ENCODE data around the gene PRAME.
"Not testable (repeated sequence)": the region's sequence is repeated elsewhere in the genome, so short reads cannot be mapped to it uniquely, and the experiment has no call there.

The PRAME gene, protein sequence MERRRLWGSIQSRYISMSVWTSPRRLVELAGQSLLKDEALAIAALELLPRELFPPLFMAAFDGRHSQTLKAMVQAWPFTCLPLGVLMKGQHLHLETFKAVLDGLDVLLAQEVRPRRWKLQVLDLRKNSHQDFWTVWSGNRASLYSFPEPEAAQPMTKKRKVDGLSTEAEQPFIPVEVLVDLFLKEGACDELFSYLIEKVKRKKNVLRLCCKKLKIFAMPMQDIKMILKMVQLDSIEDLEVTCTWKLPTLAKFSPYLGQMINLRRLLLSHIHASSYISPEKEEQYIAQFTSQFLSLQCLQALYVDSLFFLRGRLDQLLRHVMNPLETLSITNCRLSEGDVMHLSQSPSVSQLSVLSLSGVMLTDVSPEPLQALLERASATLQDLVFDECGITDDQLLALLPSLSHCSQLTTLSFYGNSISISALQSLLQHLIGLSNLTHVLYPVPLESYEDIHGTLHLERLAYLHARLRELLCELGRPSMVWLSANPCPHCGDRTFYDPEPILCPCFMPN

DNA sequence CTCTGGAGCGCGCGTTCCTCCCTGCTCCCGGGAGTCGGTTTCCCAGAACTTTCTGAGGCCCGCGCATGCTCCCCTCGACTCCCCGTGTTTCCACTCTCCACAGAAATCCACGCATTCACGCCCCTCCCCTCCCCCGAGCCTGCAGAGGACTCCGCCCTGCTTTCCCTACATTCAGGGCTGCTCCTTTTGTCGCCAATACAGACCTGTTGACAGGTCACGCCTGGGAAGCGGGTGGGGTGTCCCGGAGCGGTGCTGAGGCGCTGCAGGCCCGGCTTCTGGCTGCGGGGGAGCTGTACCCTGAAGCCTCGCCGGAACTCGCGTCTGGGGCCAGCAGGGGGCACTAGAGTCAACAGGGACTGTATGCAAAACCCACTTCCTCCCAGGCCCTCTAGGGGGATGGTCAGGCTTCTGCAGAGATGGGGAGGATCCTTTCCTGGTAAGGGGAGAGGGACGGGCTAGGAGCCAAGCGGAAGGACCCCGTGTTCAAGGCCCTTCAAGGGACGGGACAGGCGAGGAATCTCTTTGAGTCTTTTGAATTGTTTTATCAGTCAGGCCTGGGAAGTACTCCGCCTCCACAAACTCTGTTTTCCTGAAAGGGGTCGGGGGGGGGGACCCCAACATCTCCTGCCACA, at the start of gene PRAME:
TSS of gene PRAME (minus strand) at position 294 of the 632 bp plus-strand sequence. CDS start 2,433 bp downstream, outside the sequence.
- Histone ChIP-seq H3K36me3 (ENCODE audit: insufficient read depth, low read depth, low read length) (no peaks in the 10 kb centered on the region), H3K9me3 (ENCODE audit: insufficient read depth, low read depth, low read length) (no peaks in the 10 kb centered on the region; the same call in 1 of the 2 replicates), H3K4me1 (ENCODE audit: insufficient read depth, low read length) (no peaks in the 10 kb centered on the region), H3K27ac (ENCODE audit: low read length) (no peak within 1 kb of the TSS), H3K4me3 (ENCODE audit: low read length) (no peak within 1 kb of the TSS), H3K27me3 (ENCODE audit: insufficient read depth, low read length) (peaks cover 66% of the 10 kb centered on the region), H3K9ac (ENCODE audit: low read depth, low read length) (no peak within 1 kb of the TSS)

DNA sequence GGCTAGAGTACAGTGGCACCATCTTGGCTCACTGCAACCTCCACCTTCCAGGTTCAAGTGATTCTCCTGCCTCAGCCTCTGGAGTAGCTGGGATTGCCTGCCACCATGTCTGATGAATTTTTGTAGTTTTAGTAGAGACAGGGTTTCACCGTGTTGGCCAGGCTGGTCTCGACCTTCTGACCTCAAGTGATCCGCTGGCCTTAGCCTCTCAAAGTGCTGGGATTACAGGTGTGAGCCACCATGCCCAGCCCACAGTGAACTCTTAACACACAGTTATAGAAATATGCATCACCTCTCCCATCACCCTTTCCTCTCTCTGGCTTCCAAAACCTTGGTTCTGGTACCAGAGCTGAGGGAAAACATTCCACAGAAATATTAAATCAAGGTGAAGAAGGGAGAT, 49.0 kb upstream of the PRAME start:
- H3K27me3 ChIP-seq (ENCODE audit: insufficient read depth, low read length) = peaks cover 87% of the 10 kb centered on the region
- not testable (repeated sequence) for H3K4me1 ChIP-seq (ENCODE audit: insufficient read depth, low read length); H3K9ac ChIP-seq (ENCODE audit: low read depth, low read length); H3K4me3 ChIP-seq (ENCODE audit: low read length); H3K27ac ChIP-seq (ENCODE audit: low read length); H3K9me3 ChIP-seq (ENCODE audit: insufficient read depth, low read depth, low read length); H3K36me3 ChIP-seq (ENCODE audit: insufficient read depth, low read depth, low read length)

DNA sequence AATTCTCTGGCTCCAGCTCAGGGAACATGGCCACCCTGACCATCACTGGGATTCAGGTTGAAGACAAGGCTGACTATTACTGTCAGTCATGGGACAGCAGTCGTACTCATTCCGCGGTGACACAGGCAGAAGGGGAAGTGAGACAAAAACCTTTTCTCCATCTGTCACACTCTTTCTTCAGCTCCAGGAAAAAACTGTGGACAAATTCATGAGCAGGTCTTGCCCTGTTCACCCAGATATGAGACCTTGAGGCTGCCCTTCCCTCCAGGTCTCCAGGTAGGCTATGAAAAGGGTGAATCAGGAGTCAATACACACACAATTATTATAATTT, 46.0 kb upstream of the PRAME start:
- no peaks in the 10 kb centered on the region for H3K36me3 ChIP-seq (ENCODE audit: insufficient read depth, low read depth, low read length)
- no peak overlapping the region for H3K9ac ChIP-seq (ENCODE audit: low read depth, low read length)
- H3K4me3 ChIP-seq (ENCODE audit: low read length) = no peak overlapping the region
- H3K4me1 ChIP-seq (ENCODE audit: insufficient read depth, low read length) = no peaks in the 10 kb centered on the region
- H3K27me3 ChIP-seq (ENCODE audit: insufficient read depth, low read length) = peaks cover 86% of the 10 kb centered on the region
- no peak overlapping the region for H3K27ac ChIP-seq (ENCODE audit: low read length)
- no peaks in the 10 kb centered on the region for H3K9me3 ChIP-seq (ENCODE audit: insufficient read depth, low read depth, low read length)

DNA sequence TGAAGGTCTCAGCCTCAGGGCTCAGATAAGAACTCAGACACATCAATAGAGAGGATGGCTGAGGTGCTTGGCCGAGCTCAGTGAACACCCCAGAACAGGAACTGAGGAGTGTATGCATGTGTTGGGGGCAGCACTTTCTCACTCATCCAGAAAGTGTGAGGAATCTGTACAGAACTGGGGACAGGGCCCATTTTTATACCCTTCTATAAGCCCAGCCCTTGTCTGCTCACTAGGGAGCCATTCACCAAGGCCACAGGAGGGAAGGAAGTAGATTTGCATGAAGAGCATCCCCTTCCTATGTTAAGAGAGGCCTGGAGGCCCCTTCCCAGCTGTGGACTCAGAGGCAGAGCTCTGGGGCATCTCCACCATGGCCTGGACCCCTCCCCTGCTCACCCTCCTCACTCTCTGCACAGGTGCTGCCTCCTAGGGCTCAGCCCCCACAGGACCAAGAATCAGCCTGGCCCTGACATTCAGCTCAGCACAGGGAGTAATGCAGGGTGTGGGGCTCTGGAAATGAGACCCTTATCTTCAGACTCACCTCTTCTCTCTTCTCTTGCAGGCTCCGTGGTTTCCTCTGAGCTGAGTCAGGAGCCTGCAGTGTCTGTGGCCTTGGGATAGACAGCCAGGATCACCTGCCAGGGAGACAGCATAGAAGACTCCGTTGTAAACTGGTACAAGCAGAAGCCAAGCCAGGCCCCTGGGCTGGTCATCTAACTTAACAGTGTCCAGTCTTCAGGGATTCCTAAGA, 45.4 kb upstream of the PRAME start:
- peaks cover 86% of the 10 kb centered on the region for H3K27me3 ChIP-seq (ENCODE audit: insufficient read depth, low read length)
- no peaks in the 10 kb centered on the region for H3K36me3 ChIP-seq (ENCODE audit: insufficient read depth, low read depth, low read length)
- H3K4me3 ChIP-seq (ENCODE audit: low read length) = no peak overlapping the region
- H3K4me1 ChIP-seq (ENCODE audit: insufficient read depth, low read length) = no peaks in the 10 kb centered on the region
- H3K9me3 ChIP-seq (ENCODE audit: insufficient read depth, low read depth, low read length) = no peaks in the 10 kb centered on the region
- no peak overlapping the region for H3K9ac ChIP-seq (ENCODE audit: low read depth, low read length)
- no peak overlapping the region for H3K27ac ChIP-seq (ENCODE audit: low read length)

DNA sequence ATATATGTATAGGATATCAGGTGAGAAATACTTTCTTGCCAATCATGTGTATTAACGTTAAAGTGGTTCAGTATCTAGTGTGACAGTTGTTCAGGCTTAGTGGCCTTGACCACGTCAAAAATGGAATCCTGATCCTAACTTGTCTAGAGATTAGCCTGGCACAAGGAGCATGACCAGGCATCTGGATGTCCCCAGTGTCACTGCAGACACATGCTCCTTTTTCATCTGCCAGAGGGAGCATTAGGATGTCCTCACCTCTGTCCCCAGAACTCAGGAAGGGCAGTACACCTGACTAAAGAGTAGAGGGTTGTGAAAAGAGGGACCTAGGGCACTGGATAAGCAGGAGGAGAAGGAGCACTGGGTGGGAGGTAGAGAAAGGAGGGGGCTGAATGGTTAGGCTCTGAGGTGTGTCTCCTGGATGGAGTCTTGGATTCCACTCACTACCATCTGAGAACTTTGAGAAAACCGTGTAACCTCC, 44.4 kb upstream of the PRAME start:
- no peaks in the 10 kb centered on the region for H3K36me3 ChIP-seq (ENCODE audit: insufficient read depth, low read depth, low read length)
- H3K27ac ChIP-seq (ENCODE audit: low read length) = no peak overlapping the region
- H3K27me3 ChIP-seq (ENCODE audit: insufficient read depth, low read length) = peaks cover 86% of the 10 kb centered on the region
- H3K4me3 ChIP-seq (ENCODE audit: low read length) = no peak overlapping the region
- H3K9me3 ChIP-seq (ENCODE audit: insufficient read depth, low read depth, low read length) = no peaks in the 10 kb centered on the region
- H3K4me1 ChIP-seq (ENCODE audit: insufficient read depth, low read length) = no peaks in the 10 kb centered on the region
- H3K9ac ChIP-seq (ENCODE audit: low read depth, low read length) = no peak overlapping the region

DNA sequence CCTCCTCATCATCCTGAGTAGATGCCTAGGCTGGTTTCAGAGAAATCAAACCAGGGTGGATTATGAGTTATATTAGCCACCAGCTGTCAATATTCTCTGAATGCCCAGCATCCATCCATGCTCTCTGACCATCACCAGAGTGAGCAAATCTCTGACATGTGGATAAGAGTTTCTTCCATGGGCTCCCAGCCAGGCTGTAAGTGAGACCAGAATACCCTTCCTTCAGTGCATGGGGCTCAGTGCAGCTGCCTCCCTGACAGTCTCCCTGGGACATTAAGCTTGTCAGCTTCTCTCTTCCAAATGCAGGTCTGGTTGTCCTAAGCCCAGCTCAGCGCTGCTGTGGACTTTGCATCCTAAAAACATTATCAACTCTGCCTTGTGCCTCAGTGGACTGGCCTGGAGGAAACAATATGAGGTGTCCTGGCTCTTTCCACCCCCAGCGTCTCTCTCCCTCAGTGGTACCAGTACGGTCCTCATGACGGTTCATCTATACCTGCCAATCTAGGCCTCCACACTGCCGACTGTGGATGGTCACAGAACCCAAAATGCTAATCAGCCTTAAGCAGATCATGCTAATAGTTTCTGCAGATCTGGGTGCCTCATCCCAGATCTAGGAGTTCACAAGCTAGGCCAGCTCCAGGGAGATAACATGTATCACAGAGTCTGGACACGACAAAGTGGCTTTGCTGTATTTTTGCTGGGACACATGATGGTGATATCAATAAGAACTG, 41.6 kb upstream of the PRAME start:
- H3K27me3 ChIP-seq (ENCODE audit: insufficient read depth, low read length) = peaks cover 92% of the 10 kb centered on the region
- H3K4me1 ChIP-seq (ENCODE audit: insufficient read depth, low read length) = peaks cover 8% of the 10 kb centered on the region; the same call in 1 of the 2 replicates
- H3K36me3 ChIP-seq (ENCODE audit: insufficient read depth, low read depth, low read length) = no peaks in the 10 kb centered on the region
- no peaks in the 10 kb centered on the region for H3K9me3 ChIP-seq (ENCODE audit: insufficient read depth, low read depth, low read length)
- H3K4me3 ChIP-seq (ENCODE audit: low read length) = no peak overlapping the region
- no peak overlapping the region for H3K27ac ChIP-seq (ENCODE audit: low read length)
- no peak overlapping the region for H3K9ac ChIP-seq (ENCODE audit: low read depth, low read length)

DNA sequence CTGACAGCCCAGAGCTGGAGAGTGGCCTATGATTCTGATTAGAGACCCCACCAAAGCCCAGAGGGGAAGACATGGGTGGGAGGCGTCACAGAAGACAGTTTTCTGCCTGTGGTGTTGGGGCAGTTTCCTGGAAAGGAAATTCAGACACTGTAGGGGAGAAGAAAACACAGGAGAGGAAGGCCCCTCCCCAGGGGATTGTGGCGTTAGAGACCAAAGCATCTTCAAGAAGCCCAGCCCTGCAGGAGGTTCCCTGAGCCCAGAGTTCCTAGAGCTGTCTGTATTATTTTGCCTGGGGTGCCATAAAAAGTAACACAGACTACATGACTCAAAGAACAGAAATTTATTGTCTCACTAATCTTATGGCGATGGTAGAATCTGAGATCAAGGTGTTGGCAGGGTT, 40.2 kb upstream of the PRAME start:
- peaks cover 96% of the 10 kb centered on the region for H3K27me3 ChIP-seq (ENCODE audit: insufficient read depth, low read length)
- H3K9ac ChIP-seq (ENCODE audit: low read depth, low read length) = no peak overlapping the region
- no peaks in the 10 kb centered on the region for H3K36me3 ChIP-seq (ENCODE audit: insufficient read depth, low read depth, low read length)
- H3K9me3 ChIP-seq (ENCODE audit: insufficient read depth, low read depth, low read length) = no peaks in the 10 kb centered on the region
- H3K27ac ChIP-seq (ENCODE audit: low read length) = no peak overlapping the region
- H3K4me1 ChIP-seq (ENCODE audit: insufficient read depth, low read length) = peaks cover 8% of the 10 kb centered on the region; the same call in 1 of the 2 replicates
- no peak overlapping the region for H3K4me3 ChIP-seq (ENCODE audit: low read length)

DNA sequence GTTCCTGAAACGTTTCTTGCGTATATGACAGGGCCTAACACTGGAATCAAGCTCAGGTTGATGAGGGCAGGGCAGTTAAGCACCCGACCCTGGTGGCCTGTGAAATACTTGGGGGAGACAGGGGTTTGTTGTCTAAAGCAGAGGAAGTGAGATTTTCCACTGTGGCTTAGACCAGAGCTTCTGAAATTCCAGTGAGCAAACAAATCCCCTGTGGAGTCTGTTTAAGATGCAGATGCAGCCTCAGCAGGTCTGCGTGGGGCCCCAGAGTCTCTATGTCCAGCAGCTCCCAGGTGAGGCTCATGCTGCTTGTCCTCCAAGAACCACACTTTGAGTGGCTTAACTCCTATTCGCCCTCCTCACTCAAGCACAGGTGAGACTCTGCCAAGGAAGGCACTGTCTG, 39.1 kb upstream of the PRAME start:
- Histone ChIP-seq H3K4me1 (ENCODE audit: insufficient read depth, low read length) (peaks cover 8% of the 10 kb centered on the region; the same call in 1 of the 2 replicates), H3K27me3 (ENCODE audit: insufficient read depth, low read length) (peaks cover 93% of the 10 kb centered on the region), H3K9ac (ENCODE audit: low read depth, low read length) (no peak overlapping the region), H3K4me3 (ENCODE audit: low read length) (no peak overlapping the region), H3K27ac (ENCODE audit: low read length) (no peak overlapping the region), H3K9me3 (ENCODE audit: insufficient read depth, low read depth, low read length) (no peaks in the 10 kb centered on the region), H3K36me3 (ENCODE audit: insufficient read depth, low read depth, low read length) (no peaks in the 10 kb centered on the region)

DNA sequence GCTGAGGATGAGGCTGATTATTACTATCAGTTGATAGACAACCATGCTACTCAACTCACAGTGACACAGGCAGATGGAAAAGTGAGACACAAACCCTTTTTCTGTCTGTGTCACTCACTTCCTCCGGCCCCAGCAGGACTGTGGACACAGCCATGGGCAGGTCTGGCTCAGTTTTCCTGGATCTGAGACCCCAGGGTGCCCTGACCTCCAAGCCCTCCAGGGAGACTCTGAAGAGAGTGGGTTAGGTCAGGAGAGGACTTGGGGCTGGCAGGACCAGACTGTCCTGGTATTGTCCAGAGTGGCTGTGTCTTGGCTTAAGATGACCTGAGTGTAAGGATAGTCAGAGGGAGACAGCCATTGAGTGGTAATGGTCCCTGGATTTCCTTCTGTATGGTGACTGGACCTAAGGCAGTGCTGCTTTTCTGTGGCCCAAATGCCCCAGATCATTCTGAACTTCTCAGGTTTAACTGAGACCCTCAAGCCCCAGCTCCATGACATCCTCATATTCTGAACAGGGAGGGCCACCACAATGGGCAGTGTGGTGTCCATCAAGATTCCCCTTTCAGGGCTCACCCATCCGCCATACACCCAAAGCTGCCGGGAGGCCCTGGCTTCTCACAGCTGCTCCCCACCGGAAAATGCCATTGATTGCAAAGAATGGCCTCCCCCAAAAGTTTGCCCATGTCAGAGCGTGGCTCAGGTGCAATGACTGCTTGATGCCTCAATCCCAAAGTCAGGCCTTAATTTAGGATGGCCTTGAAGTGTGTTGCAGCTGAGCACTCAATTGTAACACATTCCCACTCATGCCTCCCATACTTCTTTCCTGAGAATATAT, 36.2 kb upstream of the PRAME start:
- no peaks in the 10 kb centered on the region for H3K36me3 ChIP-seq (ENCODE audit: insufficient read depth, low read depth, low read length)
- peaks cover 95% of the 10 kb centered on the region for H3K27me3 ChIP-seq (ENCODE audit: insufficient read depth, low read length)
- H3K9ac ChIP-seq (ENCODE audit: low read depth, low read length) = no peak overlapping the region
- no peaks in the 10 kb centered on the region for H3K9me3 ChIP-seq (ENCODE audit: insufficient read depth, low read depth, low read length)
- H3K27ac ChIP-seq (ENCODE audit: low read length) = no peak overlapping the region
- H3K4me3 ChIP-seq (ENCODE audit: low read length) = no peak overlapping the region
- peaks cover 8% of the 10 kb centered on the region; the same call in 1 of the 2 replicates for H3K4me1 ChIP-seq (ENCODE audit: insufficient read depth, low read length)

DNA sequence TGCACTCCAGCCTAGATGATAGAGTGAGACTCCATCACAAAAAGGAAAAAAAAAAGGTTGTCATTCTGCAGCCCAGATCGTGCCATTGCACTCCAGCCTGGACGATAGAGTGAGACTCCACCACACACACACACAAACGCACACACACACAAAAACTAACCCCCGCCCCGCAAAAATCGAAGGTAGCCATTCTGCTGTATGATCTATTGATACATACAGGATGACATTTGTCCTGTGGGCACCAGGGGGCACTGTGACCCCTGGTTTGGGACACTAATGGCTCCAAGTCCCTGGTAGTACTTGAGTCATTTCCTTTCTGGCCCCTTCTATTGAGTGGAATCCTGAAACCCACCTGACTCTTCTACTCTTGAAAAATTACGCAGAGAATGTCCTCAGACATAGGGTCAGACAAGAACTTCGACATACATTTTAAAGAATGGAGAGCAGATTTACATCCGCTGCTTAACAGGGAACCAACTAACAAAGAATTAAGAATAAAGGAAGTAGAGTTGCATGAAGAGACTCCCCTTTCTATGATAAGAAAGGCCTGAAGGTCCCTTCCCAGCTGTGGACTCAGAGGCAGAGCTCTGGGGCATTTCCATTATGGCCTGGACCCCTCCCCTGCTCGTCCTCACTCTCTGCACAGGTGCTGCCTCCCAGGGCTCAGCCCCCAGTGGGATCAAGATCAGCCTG, 35.0 kb upstream of the PRAME start:
- Histone ChIP-seq H3K27ac (ENCODE audit: low read length) (no peak overlapping the region), H3K27me3 (ENCODE audit: insufficient read depth, low read length) (peaks cover 95% of the 10 kb centered on the region), H3K4me1 (ENCODE audit: insufficient read depth, low read length) (peaks cover 8% of the 10 kb centered on the region; the same call in 1 of the 2 replicates), H3K9me3 (ENCODE audit: insufficient read depth, low read depth, low read length) (no peaks in the 10 kb centered on the region), H3K36me3 (ENCODE audit: insufficient read depth, low read depth, low read length) (no peaks in the 10 kb centered on the region), H3K4me3 (ENCODE audit: low read length) (no peak overlapping the region), H3K9ac (ENCODE audit: low read depth, low read length) (no peak overlapping the region)
